Neuron (in vitro differentiated cells): ENCODE measurements around the gene SYT14.
"Not testable (repeated sequence)": the region's sequence is repeated elsewhere in the genome, so short reads cannot be mapped to it uniquely, and the experiment has no call there.

Source experiments
- H2AFZ ChIP-seq: one replicate; pipeline ENCODE4 v1.6.1; 2013; ENCODE audit warnings: low read depth, mild to moderate bottlenecking, inconsistent platforms, low read length, moderate library complexity
- H3K27me3 ChIP-seq: one replicate; pipeline ENCODE4 v1.6.1; 2013; ENCODE audit warnings: low read length; ENCODE audit not compliant: insufficient read depth
- H3K36me3 ChIP-seq: one replicate; pipeline ENCODE4 v1.6.1; 2013; ENCODE audit warnings: low read length; ENCODE audit not compliant: insufficient read depth
- H3K4me1 ChIP-seq: one replicate; pipeline ENCODE4 v1.6.1; 2013; ENCODE audit warnings: low read length; ENCODE audit not compliant: insufficient read depth
- H3K4me3 ChIP-seq: 2 replicates; pipeline ENCODE4 v1.5.1; 2013; ENCODE audit warnings: mild to moderate bottlenecking, low read length, moderate library complexity
- H3K9me3 ChIP-seq: one replicate; pipeline ENCODE4 v1.6.1; 2013; ENCODE audit warnings: low read length

The SYT14 gene

GRCh38 chr1:209911746-209912145 is 26.3 kb upstream of the SYT14 start:
- H3K4me3 ChIP-seq = no peak overlapping the region
- H2AFZ ChIP-seq = no peak overlapping the region
- peaks cover 2% of the 10 kb centered on the region for H3K9me3 ChIP-seq
- no peaks in the 10 kb centered on the region for H3K4me1 ChIP-seq
- H3K27me3 ChIP-seq = peaks cover 3% of the 10 kb centered on the region
- no peaks in the 10 kb centered on the region for H3K36me3 ChIP-seq

- Histone ChIP-seq H3K27me3 (peaks cover 3% of the 10 kb centered on the region), H3K4me3 (no peak overlapping the region), H2AFZ (no peak overlapping the region), H3K9me3 (peaks cover 2% of the 10 kb centered on the region), H3K36me3 (no peaks in the 10 kb centered on the region), H3K4me1 (no peaks in the 10 kb centered on the region)
Observed at GRCh38 chr1:209912306-209912705, 25.7 kb upstream of the SYT14 start.

GRCh38 chr1:209919637-209920036 is 18.4 kb upstream of the SYT14 start:
- H3K4me3 ChIP-seq, H3K36me3 ChIP-seq, H2AFZ ChIP-seq, H3K9me3 ChIP-seq, H3K4me1 ChIP-seq, H3K27me3 ChIP-seq: not testable (repeated sequence)

GRCh38 chr1:209920844-209921243 is 17.2 kb upstream of the SYT14 start:
- no peak overlapping the region for H2AFZ ChIP-seq
- H3K4me3 ChIP-seq = no peak overlapping the region
- H3K4me1 ChIP-seq = no peaks in the 10 kb centered on the region
- H3K36me3 ChIP-seq = no peaks in the 10 kb centered on the region
- no peaks in the 10 kb centered on the region for H3K27me3 ChIP-seq
- H3K9me3 ChIP-seq = no peaks in the 10 kb centered on the region

- Histone ChIP-seq H3K27me3 (no peaks in the 10 kb centered on the region), H3K4me3 (no peak overlapping the region), H3K36me3 (no peaks in the 10 kb centered on the region), H2AFZ (no peak overlapping the region), H3K4me1 (no peaks in the 10 kb centered on the region), H3K9me3 (no peaks in the 10 kb centered on the region)
Observed at GRCh38 chr1:209924390-209924789, 13.6 kb upstream of the SYT14 start.

GRCh38 chr1:209926045-209926444 is 12.0 kb upstream of the SYT14 start:
- Histone ChIP-seq H3K4me3 (no peak overlapping the region), H3K4me1 (no peaks in the 10 kb centered on the region), H2AFZ (no peak overlapping the region), H3K9me3 (no peaks in the 10 kb centered on the region), H3K36me3 (no peaks in the 10 kb centered on the region), H3K27me3 (no peaks in the 10 kb centered on the region)

- no peaks in the 10 kb centered on the region for H3K9me3 ChIP-seq
- no peak overlapping the region for H3K4me3 ChIP-seq
- H3K4me1 ChIP-seq = no peaks in the 10 kb centered on the region
- no peak overlapping the region for H2AFZ ChIP-seq
- no peaks in the 10 kb centered on the region for H3K36me3 ChIP-seq
- no peaks in the 10 kb centered on the region for H3K27me3 ChIP-seq
Observed at GRCh38 chr1:209927466-209927865, 10.6 kb upstream of the SYT14 start.

- no peak overlapping the region for H3K4me3 ChIP-seq
- H2AFZ ChIP-seq = no peak overlapping the region
- no peaks in the 10 kb centered on the region for H3K9me3 ChIP-seq
- no peaks in the 10 kb centered on the region for H3K4me1 ChIP-seq
- H3K36me3 ChIP-seq = no peaks in the 10 kb centered on the region
- no peaks in the 10 kb centered on the region for H3K27me3 ChIP-seq
Observed at GRCh38 chr1:209929751-209930150, 8.3 kb upstream of the SYT14 start.

GRCh38 chr1:209931141-209931540 is 6.9 kb upstream of the SYT14 start:
- Histone ChIP-seq H3K9me3 (no peaks in the 10 kb centered on the region), H3K27me3 (no peaks in the 10 kb centered on the region), H3K4me3 (no peak overlapping the region), H2AFZ (no peak overlapping the region), H3K36me3 (no peaks in the 10 kb centered on the region), H3K4me1 (no peaks in the 10 kb centered on the region)

GRCh38 chr1:209936125-209936524 is 1.9 kb upstream of the SYT14 start:
- H3K4me1 ChIP-seq = peaks cover 15% of the 10 kb centered on the region
- no peaks in the 10 kb centered on the region for H3K36me3 ChIP-seq
- no peak overlapping the region for H3K4me3 ChIP-seq
- H3K9me3 ChIP-seq = no peaks in the 10 kb centered on the region
- H3K27me3 ChIP-seq = no peaks in the 10 kb centered on the region
- no peak overlapping the region for H2AFZ ChIP-seq

GRCh38 chr1:209945377-209945776 is 7.4 kb downstream of the SYT14 start:
- Histone ChIP-seq H2AFZ (no peak overlapping the region), H3K9me3 (no peaks in the 10 kb centered on the region), H3K27me3 (no peaks in the 10 kb centered on the region), H3K4me3 (no peak overlapping the region), H3K36me3 (no peaks in the 10 kb centered on the region), H3K4me1 (no peaks in the 10 kb centered on the region)

- H3K27me3 ChIP-seq = no peaks in the 10 kb centered on the region
- no peaks in the 10 kb centered on the region for H3K4me1 ChIP-seq
- H2AFZ ChIP-seq = no peak overlapping the region
- no peak overlapping the region for H3K4me3 ChIP-seq
- no peaks in the 10 kb centered on the region for H3K9me3 ChIP-seq
- H3K36me3 ChIP-seq = no peaks in the 10 kb centered on the region
Observed at GRCh38 chr1:209948155-209948554, 10.1 kb downstream of the SYT14 start.

GRCh38 chr1:209956116-209956515 is 18.1 kb downstream of the SYT14 start:
- H3K4me1 ChIP-seq = no peaks in the 10 kb centered on the region
- H3K27me3 ChIP-seq = no peaks in the 10 kb centered on the region
- no peak overlapping the region for H2AFZ ChIP-seq
- no peak overlapping the region for H3K4me3 ChIP-seq
- H3K9me3 ChIP-seq = no peaks in the 10 kb centered on the region
- no peaks in the 10 kb centered on the region for H3K36me3 ChIP-seq

GRCh38 chr1:209959623-209960022 is 21.6 kb downstream of the SYT14 start:
- Histone ChIP-seq H3K27me3 (no peaks in the 10 kb centered on the region), H3K9me3 (no peaks in the 10 kb centered on the region), H3K36me3 (no peaks in the 10 kb centered on the region), H2AFZ (no peak overlapping the region), H3K4me1 (no peaks in the 10 kb centered on the region), H3K4me3 (no peak overlapping the region)
